ENCODE data around the gene UCN2.

The UCN2 gene

DNA sequence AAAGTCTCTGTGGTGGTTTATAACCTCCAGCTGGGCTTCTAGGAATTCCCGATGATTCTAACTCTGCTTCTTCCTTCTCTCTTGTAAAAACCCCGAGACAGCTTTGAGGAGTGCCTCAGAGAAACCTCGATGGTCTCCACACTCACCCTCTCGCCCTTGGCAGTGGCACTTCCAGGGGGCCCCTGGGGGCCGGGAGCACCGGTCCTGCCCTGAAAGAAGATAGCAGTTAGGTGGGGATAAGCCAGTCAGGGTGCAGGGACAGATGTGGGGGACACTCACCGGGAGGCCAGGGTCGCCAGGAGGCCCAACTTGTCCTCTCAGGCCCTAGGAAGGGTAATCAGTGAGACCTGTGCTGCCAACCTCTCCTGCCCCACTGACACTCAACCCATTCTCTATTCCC is 21.8 kb upstream of the UCN2 start:
- Histone ChIP-seq H3K9me3 (ENCODE audit: control insufficient read depth, insufficient read depth, low read length) (no peaks in the 10 kb centered on the region), H3K27me3 (ENCODE audit: control insufficient read depth, insufficient read depth, low read length) (no peaks in the 10 kb centered on the region), H3K4me3 (ENCODE audit: low read depth, low read length) (no peak overlapping the region), H3K9ac (ENCODE audit: low read depth, low read length) (no peak overlapping the region), H3K4me1 (ENCODE audit: control insufficient read depth, insufficient read depth, low read length) (no peaks in the 10 kb centered on the region), H3K36me3 (ENCODE audit: control insufficient read depth, insufficient read depth, low read length) (peaks cover 72% of the 10 kb centered on the region)

DNA sequence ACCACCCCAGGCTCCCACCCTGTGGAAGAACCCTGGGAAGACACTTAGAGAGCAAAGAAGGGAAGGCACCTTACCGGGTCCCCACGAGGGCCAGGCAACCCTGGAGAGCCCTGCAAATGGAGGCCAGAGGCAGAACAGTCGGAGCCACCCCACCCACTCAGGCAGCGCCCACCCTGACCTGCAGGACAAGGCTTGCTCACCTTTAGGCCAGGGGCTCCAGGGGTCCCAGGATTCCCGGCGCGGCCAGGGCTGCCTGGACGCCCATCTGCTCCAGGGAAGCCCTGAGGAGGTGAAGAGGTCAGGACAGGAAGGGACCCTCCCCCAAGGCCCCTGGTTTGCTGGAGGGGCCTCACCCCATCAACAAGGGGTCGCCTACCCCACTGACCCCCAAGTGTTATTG is 21.3 kb upstream of the UCN2 start:
- Histone ChIP-seq H3K4me3 (ENCODE audit: low read depth, low read length) (no peak overlapping the region), H3K9ac (ENCODE audit: low read depth, low read length) (no peak overlapping the region), H3K36me3 (ENCODE audit: control insufficient read depth, insufficient read depth, low read length) (peaks cover 71% of the 10 kb centered on the region), H3K9me3 (ENCODE audit: control insufficient read depth, insufficient read depth, low read length) (no peaks in the 10 kb centered on the region), H3K27me3 (ENCODE audit: control insufficient read depth, insufficient read depth, low read length) (no peaks in the 10 kb centered on the region), H3K4me1 (ENCODE audit: control insufficient read depth, insufficient read depth, low read length) (no peaks in the 10 kb centered on the region)

DNA sequence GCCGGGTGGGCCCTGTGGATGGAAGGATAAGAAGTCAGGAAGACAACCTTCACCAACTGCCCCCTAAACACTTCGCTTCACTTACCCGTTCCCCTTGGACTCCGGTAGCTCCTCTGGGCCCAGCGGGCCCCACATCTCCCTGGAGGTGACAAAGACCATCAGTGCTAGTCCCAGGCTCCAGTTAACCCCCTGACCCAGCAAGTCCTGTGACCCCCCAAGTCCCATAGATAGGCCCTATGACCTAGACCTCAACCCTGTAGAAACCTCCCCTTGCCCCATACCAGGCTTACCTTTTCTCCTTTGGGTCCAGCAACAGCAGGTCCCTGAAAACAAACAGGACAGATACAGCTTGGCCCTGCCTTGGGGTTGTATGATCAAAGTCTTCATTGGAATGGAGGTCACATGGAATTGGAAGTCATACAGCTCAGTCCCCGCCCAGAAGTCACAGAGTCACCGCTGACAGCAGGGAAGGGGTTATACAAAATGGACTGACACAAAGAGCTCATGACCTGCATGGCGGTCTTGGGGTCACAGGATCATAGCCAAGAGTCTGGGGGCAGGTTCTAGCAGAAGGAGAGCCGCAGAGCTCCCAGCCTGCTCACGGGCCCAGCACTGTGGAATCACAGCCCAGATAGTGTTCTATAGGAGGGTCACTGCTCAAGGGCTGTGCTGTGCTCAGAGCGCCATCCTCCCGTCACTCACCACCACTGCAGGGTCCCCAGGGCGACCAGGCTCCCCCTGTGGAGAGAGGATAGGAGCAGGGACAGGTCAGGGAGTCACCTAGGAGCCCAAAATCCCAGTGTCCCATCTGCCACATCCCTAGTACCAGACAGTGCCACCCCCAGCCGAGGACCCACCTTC is 18.3 kb upstream of the UCN2 start:
- no peak overlapping the region for H3K4me3 ChIP-seq (ENCODE audit: low read depth, low read length)
- H3K9ac ChIP-seq (ENCODE audit: low read depth, low read length), result no peak overlapping the region
- H3K9me3 ChIP-seq (ENCODE audit: control insufficient read depth, insufficient read depth, low read length), result no peaks in the 10 kb centered on the region
- H3K27me3 ChIP-seq (ENCODE audit: control insufficient read depth, insufficient read depth, low read length), result no peaks in the 10 kb centered on the region
- H3K36me3 ChIP-seq (ENCODE audit: control insufficient read depth, insufficient read depth, low read length), result peaks cover 72% of the 10 kb centered on the region
- H3K4me1 ChIP-seq (ENCODE audit: control insufficient read depth, insufficient read depth, low read length), result no peaks in the 10 kb centered on the region

DNA sequence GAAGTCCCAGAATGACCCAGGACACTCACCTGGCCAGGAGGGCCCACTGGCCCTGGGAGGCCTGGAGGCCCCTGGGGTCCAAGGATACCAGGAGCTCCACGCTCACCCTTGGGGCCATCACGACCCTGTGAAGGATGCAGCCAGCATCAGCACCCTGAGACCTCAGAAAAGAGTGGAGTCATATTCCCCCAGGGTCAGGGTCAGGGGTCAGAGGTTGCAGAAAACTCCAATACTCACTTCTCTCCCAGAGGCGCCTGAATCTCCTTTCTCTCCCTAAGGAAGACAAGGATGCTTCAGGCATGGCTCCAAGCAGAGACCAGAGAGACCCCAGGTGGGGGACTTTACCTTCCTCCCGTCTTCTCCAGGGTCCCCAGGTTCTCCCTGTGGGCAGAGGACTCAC is 13.1 kb upstream of the UCN2 start:
- Histone ChIP-seq H3K4me3 (ENCODE audit: low read depth, low read length) (no peak overlapping the region), H3K27me3 (ENCODE audit: control insufficient read depth, insufficient read depth, low read length) (no peaks in the 10 kb centered on the region), H3K4me1 (ENCODE audit: control insufficient read depth, insufficient read depth, low read length) (no peaks in the 10 kb centered on the region), H3K9ac (ENCODE audit: low read depth, low read length) (no peak overlapping the region), H3K36me3 (ENCODE audit: control insufficient read depth, insufficient read depth, low read length) (peaks cover 83% of the 10 kb centered on the region), H3K9me3 (ENCODE audit: control insufficient read depth, insufficient read depth, low read length) (no peaks in the 10 kb centered on the region)

DNA sequence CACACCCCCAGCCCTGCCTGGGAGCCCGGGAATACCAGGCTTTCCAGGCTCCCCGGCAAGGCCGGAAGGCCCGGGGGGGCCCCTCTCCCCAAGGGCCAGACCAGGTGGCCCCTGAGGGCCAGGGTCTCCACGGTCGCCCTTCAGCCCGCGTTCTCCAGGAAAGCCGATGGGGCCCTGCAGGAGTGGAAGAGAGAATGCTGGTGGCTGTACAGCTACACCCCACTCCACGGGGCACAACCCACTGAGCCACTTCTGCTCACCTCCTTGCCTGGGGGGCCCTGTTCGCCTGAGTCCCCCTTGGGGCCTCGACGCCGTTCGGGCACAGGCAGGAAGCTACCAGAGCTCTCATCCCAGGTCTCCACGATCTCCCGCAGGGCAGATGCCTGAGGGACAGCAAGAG is 11.8 kb upstream of the UCN2 start:
- Histone ChIP-seq H3K4me1 (ENCODE audit: control insufficient read depth, insufficient read depth, low read length) (no peaks in the 10 kb centered on the region), H3K9me3 (ENCODE audit: control insufficient read depth, insufficient read depth, low read length) (no peaks in the 10 kb centered on the region), H3K4me3 (ENCODE audit: low read depth, low read length) (no peak overlapping the region), H3K27me3 (ENCODE audit: control insufficient read depth, insufficient read depth, low read length) (no peaks in the 10 kb centered on the region), H3K36me3 (ENCODE audit: control insufficient read depth, insufficient read depth, low read length) (peaks cover 80% of the 10 kb centered on the region), H3K9ac (ENCODE audit: low read depth, low read length) (no peak overlapping the region)

DNA sequence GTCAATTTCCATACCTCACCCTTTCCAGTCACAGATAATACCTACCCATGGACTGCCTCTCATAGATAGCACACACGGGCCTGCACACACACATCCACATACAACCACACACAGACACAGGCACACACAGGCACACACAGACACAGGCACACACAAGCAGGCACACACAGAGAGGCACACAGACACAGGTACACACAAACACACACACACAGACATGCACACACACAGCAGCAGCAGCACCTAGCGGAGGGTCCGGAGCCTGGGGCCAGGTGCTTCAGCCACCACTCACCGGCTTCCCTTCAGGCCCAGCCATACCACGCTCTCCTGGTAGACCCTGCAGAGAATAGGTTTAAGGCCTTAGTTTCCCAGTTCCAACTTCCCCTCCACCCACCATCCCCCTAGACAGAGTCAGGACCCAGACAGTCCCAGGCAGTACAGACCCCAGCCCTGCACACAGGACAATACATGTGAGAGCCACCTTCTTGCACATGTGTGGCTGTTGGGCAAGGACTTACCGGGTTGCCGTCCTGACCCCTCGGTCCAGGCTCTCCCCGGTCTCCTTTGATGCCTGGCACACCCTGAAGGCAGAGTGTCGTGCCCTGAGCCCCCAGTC is 10.5 kb upstream of the UCN2 start:
- Histone ChIP-seq H3K4me3 (ENCODE audit: low read depth, low read length) (no peak overlapping the region), H3K36me3 (ENCODE audit: control insufficient read depth, insufficient read depth, low read length) (peaks cover 82% of the 10 kb centered on the region), H3K9ac (ENCODE audit: low read depth, low read length) (no peak overlapping the region), H3K4me1 (ENCODE audit: control insufficient read depth, insufficient read depth, low read length) (no peaks in the 10 kb centered on the region), H3K27me3 (ENCODE audit: control insufficient read depth, insufficient read depth, low read length) (no peaks in the 10 kb centered on the region), H3K9me3 (ENCODE audit: control insufficient read depth, insufficient read depth, low read length) (no peaks in the 10 kb centered on the region)

DNA sequence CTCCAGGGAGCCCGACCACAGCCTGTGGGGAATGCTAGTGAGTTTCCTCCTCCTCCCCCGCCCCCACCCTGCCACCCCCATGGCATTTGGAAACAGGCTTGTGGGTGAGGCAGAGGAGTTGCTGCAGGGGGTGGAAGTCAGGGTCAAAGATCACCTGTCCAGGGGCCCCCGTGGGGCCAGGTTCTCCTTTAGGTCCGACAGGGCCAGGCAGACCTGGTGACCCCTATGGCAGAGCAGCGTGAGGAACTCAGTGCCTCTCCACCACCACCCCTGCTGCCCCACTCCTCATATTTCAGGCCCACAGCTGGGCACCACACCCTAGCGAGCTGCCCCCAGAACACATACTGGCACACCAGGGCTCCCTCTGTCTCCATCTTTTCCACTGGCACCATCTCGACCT is 8.9 kb upstream of the UCN2 start:
- Histone ChIP-seq H3K9ac (ENCODE audit: low read depth, low read length) (no peak overlapping the region), H3K4me3 (ENCODE audit: low read depth, low read length) (no peak overlapping the region), H3K36me3 (ENCODE audit: control insufficient read depth, insufficient read depth, low read length) (peaks cover 81% of the 10 kb centered on the region), H3K27me3 (ENCODE audit: control insufficient read depth, insufficient read depth, low read length) (no peaks in the 10 kb centered on the region), H3K4me1 (ENCODE audit: control insufficient read depth, insufficient read depth, low read length) (no peaks in the 10 kb centered on the region), H3K9me3 (ENCODE audit: control insufficient read depth, insufficient read depth, low read length) (no peaks in the 10 kb centered on the region)

DNA sequence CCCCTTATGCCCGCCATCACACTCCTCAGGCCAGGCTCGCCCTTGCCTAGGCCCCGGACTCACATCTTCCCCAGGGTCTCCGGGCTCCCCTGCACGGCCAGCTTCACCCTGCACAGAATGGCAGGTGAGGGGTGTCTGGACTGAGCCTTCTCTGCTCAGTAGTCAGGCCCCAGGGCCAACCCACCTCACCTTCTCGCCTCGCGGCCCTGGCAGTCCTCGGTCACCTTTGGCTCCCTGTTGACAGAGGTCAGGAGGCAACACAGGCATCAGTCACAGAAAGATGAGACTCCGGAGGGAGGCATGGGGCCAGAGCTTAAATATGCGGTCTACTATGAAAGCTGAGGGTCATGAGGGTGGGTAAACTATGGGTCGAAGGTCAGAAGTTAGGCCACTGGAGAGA is 8.4 kb upstream of the UCN2 start:
- no peaks in the 10 kb centered on the region for H3K9me3 ChIP-seq (ENCODE audit: control insufficient read depth, insufficient read depth, low read length)
- no peaks in the 10 kb centered on the region for H3K27me3 ChIP-seq (ENCODE audit: control insufficient read depth, insufficient read depth, low read length)
- H3K9ac ChIP-seq (ENCODE audit: low read depth, low read length), result no peak overlapping the region
- H3K36me3 ChIP-seq (ENCODE audit: control insufficient read depth, insufficient read depth, low read length), result peaks cover 79% of the 10 kb centered on the region
- H3K4me1 ChIP-seq (ENCODE audit: control insufficient read depth, insufficient read depth, low read length), result no peaks in the 10 kb centered on the region
- no peak overlapping the region for H3K4me3 ChIP-seq (ENCODE audit: low read depth, low read length)

DNA sequence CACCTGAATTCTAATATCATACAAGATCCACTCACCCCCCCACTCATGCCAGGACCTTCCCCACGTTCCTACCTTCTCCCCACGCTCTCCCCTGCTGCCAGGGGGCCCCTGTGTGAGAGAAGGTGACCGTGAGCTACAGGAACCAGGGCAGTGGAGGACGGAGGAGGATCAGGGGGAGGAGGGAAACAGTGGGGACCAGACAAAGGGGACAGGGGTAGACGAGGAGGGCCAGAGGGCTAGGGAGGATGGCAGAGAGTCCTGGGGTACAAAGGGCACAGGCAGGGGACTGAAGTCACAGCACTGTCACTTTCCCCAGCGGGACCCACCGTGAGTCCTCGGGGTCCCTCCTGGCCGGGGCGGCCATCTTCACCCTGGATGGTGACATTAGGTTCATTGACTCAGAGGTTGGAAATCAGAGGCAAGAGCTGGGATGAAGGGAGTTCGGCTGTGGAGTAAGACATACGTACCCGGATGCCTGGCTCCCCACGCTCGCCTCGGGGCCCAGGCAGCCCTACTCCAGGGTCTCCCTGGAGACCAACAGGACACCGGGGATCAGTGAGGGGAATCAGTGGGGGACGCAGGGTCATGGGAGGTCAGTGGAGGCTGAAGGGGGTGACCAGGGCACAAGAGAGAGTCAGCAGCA is 6.3 kb upstream of the UCN2 start:
- peaks cover 69% of the 10 kb centered on the region for H3K36me3 ChIP-seq (ENCODE audit: control insufficient read depth, insufficient read depth, low read length)
- H3K9ac ChIP-seq (ENCODE audit: low read depth, low read length), result no peak overlapping the region
- no peaks in the 10 kb centered on the region for H3K27me3 ChIP-seq (ENCODE audit: control insufficient read depth, insufficient read depth, low read length)
- H3K9me3 ChIP-seq (ENCODE audit: control insufficient read depth, insufficient read depth, low read length), result no peaks in the 10 kb centered on the region
- no peaks in the 10 kb centered on the region for H3K4me1 ChIP-seq (ENCODE audit: control insufficient read depth, insufficient read depth, low read length)
- H3K4me3 ChIP-seq (ENCODE audit: low read depth, low read length), result no peak overlapping the region

DNA sequence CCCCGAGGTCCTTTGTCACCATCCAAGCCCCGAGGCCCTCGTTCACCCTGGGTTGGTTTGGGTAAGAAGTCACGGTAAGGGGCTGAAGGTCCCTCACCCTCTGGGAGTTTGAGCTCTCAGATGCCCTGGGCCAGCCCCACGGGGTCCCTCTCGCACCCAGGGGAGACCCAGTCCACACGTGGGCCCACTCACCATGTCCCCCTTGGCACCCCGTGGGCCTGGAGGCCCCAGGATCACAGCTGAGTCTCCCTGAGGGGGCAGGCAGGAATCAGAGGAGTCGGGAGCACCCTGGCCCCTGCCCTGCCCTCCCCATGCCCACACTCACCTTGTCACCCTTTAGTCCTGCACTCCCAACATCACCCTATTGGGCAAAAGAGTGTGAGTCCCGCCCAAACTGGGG is 5.8 kb upstream of the UCN2 start:
- no peaks in the 10 kb centered on the region for H3K4me1 ChIP-seq (ENCODE audit: control insufficient read depth, insufficient read depth, low read length)
- peaks cover 65% of the 10 kb centered on the region for H3K36me3 ChIP-seq (ENCODE audit: control insufficient read depth, insufficient read depth, low read length)
- H3K9ac ChIP-seq (ENCODE audit: low read depth, low read length), result no peak overlapping the region
- H3K27me3 ChIP-seq (ENCODE audit: control insufficient read depth, insufficient read depth, low read length), result no peaks in the 10 kb centered on the region
- no peaks in the 10 kb centered on the region for H3K9me3 ChIP-seq (ENCODE audit: control insufficient read depth, insufficient read depth, low read length)
- no peak overlapping the region for H3K4me3 ChIP-seq (ENCODE audit: low read depth, low read length)

DNA sequence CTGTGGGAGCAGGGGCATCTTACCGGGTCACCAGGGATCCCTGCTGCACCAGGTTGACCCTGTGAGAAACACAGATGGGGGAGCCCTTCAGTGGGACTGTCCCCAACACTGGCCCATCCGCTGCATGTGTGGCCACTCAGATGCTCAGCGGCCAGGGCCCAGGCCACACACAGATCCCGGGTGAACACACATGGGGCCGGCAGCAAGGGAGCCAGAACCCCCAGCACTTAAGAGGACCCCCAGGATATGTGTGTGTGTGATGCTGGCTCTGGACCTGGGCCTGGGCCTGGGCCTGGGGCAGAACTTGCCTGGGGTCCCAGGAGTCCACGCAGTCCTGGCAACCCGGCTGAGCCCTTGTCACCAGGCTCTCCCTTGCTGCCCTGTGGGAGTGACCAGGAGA is 4.9 kb upstream of the UCN2 start:
- Histone ChIP-seq H3K9me3 (ENCODE audit: control insufficient read depth, insufficient read depth, low read length) (no peaks in the 10 kb centered on the region), H3K27me3 (ENCODE audit: control insufficient read depth, insufficient read depth, low read length) (no peaks in the 10 kb centered on the region), H3K4me3 (ENCODE audit: low read depth, low read length) (no peak overlapping the region), H3K36me3 (ENCODE audit: control insufficient read depth, insufficient read depth, low read length) (peaks cover 62% of the 10 kb centered on the region), H3K9ac (ENCODE audit: low read depth, low read length) (no peak overlapping the region), H3K4me1 (ENCODE audit: control insufficient read depth, insufficient read depth, low read length) (no peaks in the 10 kb centered on the region)

DNA sequence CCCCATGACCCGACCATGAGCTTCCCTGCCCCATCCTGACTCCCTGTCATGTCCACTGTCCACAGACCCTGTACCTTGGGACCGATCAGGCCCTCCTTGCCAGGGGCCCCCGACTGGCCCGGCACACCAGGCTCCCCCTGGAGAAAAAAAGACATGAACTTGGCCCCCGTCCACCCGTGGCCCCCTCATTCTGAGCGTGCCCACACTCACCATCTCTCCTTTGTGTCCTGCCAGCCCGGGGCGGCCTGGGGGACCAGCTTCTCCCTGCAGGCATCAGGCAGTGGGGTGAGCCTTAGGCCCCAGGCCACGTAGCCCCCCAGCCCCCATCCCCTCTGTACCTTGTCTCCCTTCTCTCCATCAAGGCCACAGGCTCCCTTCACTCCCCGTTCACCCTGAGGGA is 3.9 kb upstream of the UCN2 start:
- no peaks in the 10 kb centered on the region for H3K9me3 ChIP-seq (ENCODE audit: control insufficient read depth, insufficient read depth, low read length)
- no peak overlapping the region for H3K4me3 ChIP-seq (ENCODE audit: low read depth, low read length)
- H3K4me1 ChIP-seq (ENCODE audit: control insufficient read depth, insufficient read depth, low read length), result no peaks in the 10 kb centered on the region
- no peak overlapping the region for H3K9ac ChIP-seq (ENCODE audit: low read depth, low read length)
- H3K27me3 ChIP-seq (ENCODE audit: control insufficient read depth, insufficient read depth, low read length), result no peaks in the 10 kb centered on the region
- peaks cover 53% of the 10 kb centered on the region for H3K36me3 ChIP-seq (ENCODE audit: control insufficient read depth, insufficient read depth, low read length)
